Mammary epithelial cell (primary cell): ENCODE results near the gene NOL11.

Experiments used
- CTCF ChIP-seq, 2 donors: IDR thresholded peaks in 1 of 2; conservative IDR thresholded peaks in 1 of 2; 2 replicates each; pipeline ENCODE4 v1.5.1; 2011 to 2012; ENCODE audit warnings: inconsistent platforms in 2 of 2, low read length in 2 of 2, mild to moderate bottlenecking in 2 of 2, control low read depth in 1 of 2, low read depth in 1 of 2; ENCODE audit not compliant: insufficient read depth in 1 of 2; ENCODE audit errors: extremely low read depth in 1 of 2
- EZH2 ChIP-seq: IDR thresholded peaks from 2 replicates; pipeline ENCODE4 v1.6.1; 2012; ENCODE audit warnings: low read length, inconsistent platforms, borderline replicate concordance

GRCh38 chr17:67713169-67713568 is 4.6 kb upstream of the NOL11 start:
- TF ChIP-seq CTCF (conservative IDR thresholded peaks at IDR 0.05 in 1 of 2, IDR thresholded peaks at IDR 0.05 in 1 of 2; ENCODE audit: extremely low read depth in 1 of 2, insufficient read depth in 1 of 2, low read depth in 1 of 2, low read length in 2 of 2) (no peak), EZH2 (no peak)
